OCI-LY7 (cell line): Measurements from ENCODE around the gene RBM6.

Source experiments
- EZH2phosphoT487 ChIP-seq: fragments of 200-600 bp; sonication (generic); IDR thresholded peaks from 2 replicates; pipeline ENCODE4 v1.6.1; 2018; ENCODE audit warnings: low read depth, borderline replicate concordance, mild to moderate bottlenecking, mixed run types, antibody characterized with exemption, low read length, moderate library complexity, mixed read lengths
- TF ChIP-seq, protein P1 (sequence below): fragments of 200-600 bp; sonication (generic); conservative IDR thresholded peaks from 2 replicates; pipeline ENCODE4 v1.5.1; 2014; ENCODE audit warnings: mild to moderate bottlenecking, antibody characterized with exemption, low read length, moderate library complexity, mixed read lengths

DNA sequence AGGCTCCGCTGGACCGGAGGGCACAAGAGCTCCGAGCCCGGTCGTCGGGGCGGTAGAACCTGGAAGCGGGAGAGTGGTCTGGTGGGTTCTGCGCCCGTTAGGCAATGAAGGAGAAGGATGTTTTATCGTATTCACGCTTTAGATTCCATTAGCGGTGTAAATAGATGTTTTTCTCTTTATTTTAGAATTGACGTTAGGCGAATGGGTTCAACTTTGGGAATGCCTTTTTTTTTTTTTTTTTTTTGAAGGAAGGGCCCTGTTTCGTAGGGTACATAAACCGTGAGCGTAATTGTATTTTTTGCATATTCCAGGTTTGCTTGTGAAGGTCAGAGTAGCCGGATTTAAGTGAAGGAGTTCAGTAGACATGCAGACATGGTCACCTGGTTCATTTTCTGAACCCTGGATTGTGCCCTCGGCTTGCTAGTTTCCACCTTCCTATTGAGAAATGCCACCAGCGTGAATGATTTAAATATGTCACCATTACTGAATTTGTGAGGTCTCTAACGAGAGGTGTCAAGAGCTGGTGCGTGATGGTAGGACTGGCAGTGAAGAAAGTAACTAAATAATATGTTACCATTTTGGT, 808 bp downstream of the RBM6 start:
- TF ChIP-seq, protein P1, sequence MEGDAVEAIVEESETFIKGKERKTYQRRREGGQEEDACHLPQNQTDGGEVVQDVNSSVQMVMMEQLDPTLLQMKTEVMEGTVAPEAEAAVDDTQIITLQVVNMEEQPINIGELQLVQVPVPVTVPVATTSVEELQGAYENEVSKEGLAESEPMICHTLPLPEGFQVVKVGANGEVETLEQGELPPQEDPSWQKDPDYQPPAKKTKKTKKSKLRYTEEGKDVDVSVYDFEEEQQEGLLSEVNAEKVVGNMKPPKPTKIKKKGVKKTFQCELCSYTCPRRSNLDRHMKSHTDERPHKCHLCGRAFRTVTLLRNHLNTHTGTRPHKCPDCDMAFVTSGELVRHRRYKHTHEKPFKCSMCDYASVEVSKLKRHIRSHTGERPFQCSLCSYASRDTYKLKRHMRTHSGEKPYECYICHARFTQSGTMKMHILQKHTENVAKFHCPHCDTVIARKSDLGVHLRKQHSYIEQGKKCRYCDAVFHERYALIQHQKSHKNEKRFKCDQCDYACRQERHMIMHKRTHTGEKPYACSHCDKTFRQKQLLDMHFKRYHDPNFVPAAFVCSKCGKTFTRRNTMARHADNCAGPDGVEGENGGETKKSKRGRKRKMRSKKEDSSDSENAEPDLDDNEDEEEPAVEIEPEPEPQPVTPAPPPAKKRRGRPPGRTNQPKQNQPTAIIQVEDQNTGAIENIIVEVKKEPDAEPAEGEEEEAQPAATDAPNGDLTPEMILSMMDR = no peak
- TF ChIP-seq EZH2phosphoT487 = no peak
